ENCODE measurements around the gene PLEKHA8.

The PLEKHA8 gene

DNA sequence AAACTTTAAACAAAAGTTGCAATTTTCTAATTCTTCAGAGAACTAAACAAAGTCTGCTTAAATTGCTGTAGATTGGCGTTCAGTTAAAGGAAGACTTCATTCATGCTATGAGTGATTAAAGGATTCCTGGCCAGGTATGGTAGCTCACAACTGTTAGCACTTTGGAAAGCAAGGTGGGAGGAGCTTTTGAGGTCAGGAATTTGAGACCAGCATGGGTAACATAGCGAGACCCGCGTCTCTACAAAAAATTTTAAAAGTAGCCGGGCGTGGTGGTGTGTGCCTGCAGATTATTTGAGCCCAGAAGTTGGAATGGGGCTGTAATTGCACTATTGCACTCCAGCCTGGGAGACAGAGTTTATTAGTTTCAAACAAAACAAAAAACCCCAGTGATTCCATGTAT lies 25.1 kb upstream of the PLEKHA8 start:
- DNase-seq (ENCODE audit: low read depth, low spot score): no peak
- Histone ChIP-seq H3K4me1 (ENCODE audit: insufficient read depth, insufficient read length) (no peaks in the 10 kb centered on the region), H3K9ac (ENCODE audit: insufficient read length, low read depth) (no peak overlapping the region), H3K4me3 (ENCODE audit: insufficient read length, low read depth) (no peak overlapping the region), H3K27me3 (ENCODE audit: insufficient read depth, insufficient read length) (no peaks in the 10 kb centered on the region), H3K36me3 (ENCODE audit: insufficient read depth, insufficient read length, low read length) (no peaks in the 10 kb centered on the region), H3K9me3 (ENCODE audit: insufficient read depth, low read length) (no peaks in the 10 kb centered on the region)
- no peak for TF ChIP-seq ZNF274 (IDR thresholded peaks at IDR 0.05; ENCODE audit: low read depth, low read length)
- no peak for TF ChIP-seq YY1 (IDR thresholded peaks at IDR 0.05; ENCODE audit: insufficient read depth, insufficient read length)
- TF ChIP-seq SUZ12 (IDR thresholded peaks at IDR 0.05; ENCODE audit: extremely low read depth, insufficient read depth, insufficient read length): no peak

DNA sequence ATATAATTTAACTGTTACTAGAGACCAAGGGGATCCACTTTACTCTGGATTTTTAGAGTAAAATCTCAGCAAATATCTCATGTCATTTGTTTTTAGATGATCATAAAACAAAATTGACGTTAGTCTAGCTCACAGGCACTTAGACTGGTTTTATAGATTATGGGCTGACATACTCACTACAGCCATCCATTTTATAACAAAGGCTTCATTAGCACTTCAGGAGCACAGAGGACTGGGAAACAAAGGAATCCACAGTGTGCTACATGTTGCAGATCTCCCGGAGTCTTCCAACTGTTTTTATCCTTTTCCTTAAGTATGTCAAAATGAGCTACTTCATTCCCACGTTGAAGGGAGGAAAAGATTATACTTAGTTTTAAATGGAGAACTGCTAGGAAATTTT lies 22.7 kb upstream of the PLEKHA8 start:
- Histone ChIP-seq H3K36me3 (ENCODE audit: insufficient read depth, insufficient read length, low read length) (no peaks in the 10 kb centered on the region), H3K9ac (ENCODE audit: insufficient read length, low read depth) (no peak overlapping the region), H3K4me1 (ENCODE audit: insufficient read depth, insufficient read length) (no peaks in the 10 kb centered on the region), H3K9me3 (ENCODE audit: insufficient read depth, low read length) (no peaks in the 10 kb centered on the region), H3K4me3 (ENCODE audit: insufficient read length, low read depth) (no peak overlapping the region), H3K27me3 (ENCODE audit: insufficient read depth, insufficient read length) (no peaks in the 10 kb centered on the region)
- TF ChIP-seq ZNF274 (IDR thresholded peaks at IDR 0.05; ENCODE audit: low read depth, low read length): no peak
- TF ChIP-seq SUZ12 (IDR thresholded peaks at IDR 0.05; ENCODE audit: extremely low read depth, insufficient read depth, insufficient read length): no peak
- TF ChIP-seq YY1 (IDR thresholded peaks at IDR 0.05; ENCODE audit: insufficient read depth, insufficient read length): no peak
- DNase-seq (ENCODE audit: low read depth, low spot score): no peak

DNA sequence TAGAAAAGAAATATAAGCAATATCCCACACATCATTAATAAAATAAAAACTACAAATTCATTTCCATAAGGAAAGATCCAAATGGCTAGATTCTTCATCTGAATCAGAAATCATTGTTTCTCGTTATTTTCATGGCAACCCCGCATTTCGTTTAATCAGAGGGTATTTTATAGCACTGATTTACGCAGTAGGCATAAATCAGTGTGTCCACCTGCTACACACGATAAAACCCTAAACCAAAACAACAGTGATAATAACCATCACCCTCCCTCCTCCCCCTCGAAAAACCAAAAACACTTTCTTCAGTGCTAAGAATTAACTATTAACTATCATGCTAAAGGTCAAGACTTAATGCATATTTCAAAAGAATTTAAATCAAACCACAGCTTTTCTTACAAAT lies 18.2 kb upstream of the PLEKHA8 start:
- peaks cover 24% of the 10 kb centered on the region for H3K36me3 ChIP-seq (ENCODE audit: insufficient read depth, insufficient read length, low read length)
- no peak overlapping the region for H3K4me3 ChIP-seq (ENCODE audit: insufficient read length, low read depth)
- no peaks in the 10 kb centered on the region for H3K27me3 ChIP-seq (ENCODE audit: insufficient read depth, insufficient read length)
- H3K4me1 ChIP-seq (ENCODE audit: insufficient read depth, insufficient read length): no peaks in the 10 kb centered on the region
- no peak for TF ChIP-seq YY1 (IDR thresholded peaks at IDR 0.05; ENCODE audit: insufficient read depth, insufficient read length)
- TF ChIP-seq ZNF274 (IDR thresholded peaks at IDR 0.05; ENCODE audit: low read depth, low read length): no peak
- no peak for TF ChIP-seq SUZ12 (IDR thresholded peaks at IDR 0.05; ENCODE audit: extremely low read depth, insufficient read depth, insufficient read length)
- H3K9ac ChIP-seq (ENCODE audit: insufficient read length, low read depth): no peak overlapping the region
- no peak for DNase-seq (ENCODE audit: low read depth, low spot score)
- no peaks in the 10 kb centered on the region for H3K9me3 ChIP-seq (ENCODE audit: insufficient read depth, low read length)

DNA sequence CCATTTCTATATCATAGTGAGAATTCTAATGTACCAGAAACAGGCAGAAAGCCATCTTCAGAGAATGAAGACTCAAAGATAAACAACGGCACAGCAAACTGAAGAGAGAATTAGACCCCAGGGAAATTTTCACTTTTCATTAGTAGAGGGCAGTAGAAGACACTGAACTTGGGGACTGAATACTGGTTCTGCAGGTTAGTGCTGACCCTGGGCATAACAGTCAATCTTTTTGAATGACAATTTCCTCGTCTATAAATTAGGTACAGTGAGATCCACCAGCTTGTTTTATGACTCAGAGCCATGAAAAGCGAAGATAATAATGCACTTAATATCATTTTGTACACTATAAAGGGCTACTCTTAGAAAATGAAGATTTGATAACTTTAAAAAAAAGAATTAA lies 15.5 kb upstream of the PLEKHA8 start:
- Histone ChIP-seq H3K9ac (ENCODE audit: insufficient read length, low read depth) (no peak overlapping the region), H3K9me3 (ENCODE audit: insufficient read depth, low read length) (no peaks in the 10 kb centered on the region), H3K27me3 (ENCODE audit: insufficient read depth, insufficient read length) (no peaks in the 10 kb centered on the region), H3K4me1 (ENCODE audit: insufficient read depth, insufficient read length) (no peaks in the 10 kb centered on the region), H3K4me3 (ENCODE audit: insufficient read length, low read depth) (no peak overlapping the region), H3K36me3 (ENCODE audit: insufficient read depth, insufficient read length, low read length) (peaks cover 44% of the 10 kb centered on the region)
- TF ChIP-seq SUZ12 (IDR thresholded peaks at IDR 0.05; ENCODE audit: extremely low read depth, insufficient read depth, insufficient read length): no peak
- no peak for TF ChIP-seq ZNF274 (IDR thresholded peaks at IDR 0.05; ENCODE audit: low read depth, low read length)
- no peak for TF ChIP-seq YY1 (IDR thresholded peaks at IDR 0.05; ENCODE audit: insufficient read depth, insufficient read length)
- DNase-seq (ENCODE audit: low read depth, low spot score): no peak

DNA sequence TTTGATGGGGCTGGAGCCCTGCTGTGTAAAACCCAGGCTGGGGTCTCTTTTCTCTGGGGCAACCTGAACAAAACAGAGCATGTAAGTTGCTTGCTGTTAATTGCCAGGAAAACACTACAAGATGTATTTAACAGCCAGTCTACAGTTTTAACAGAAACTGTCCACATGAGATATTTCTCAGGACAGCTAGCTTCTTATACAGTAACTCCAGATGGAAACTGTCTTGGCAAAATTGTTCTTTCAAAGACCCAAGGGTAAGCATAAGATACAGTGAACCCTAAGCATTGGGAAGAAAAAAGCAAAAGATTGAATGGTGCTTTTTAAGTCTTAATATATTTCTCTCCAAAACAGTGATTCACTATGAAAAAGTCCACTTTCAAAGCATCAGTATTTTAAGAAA lies 9.8 kb upstream of the PLEKHA8 start:
- Histone ChIP-seq H3K27me3 (ENCODE audit: insufficient read depth, insufficient read length) (no peaks in the 10 kb centered on the region), H3K9me3 (ENCODE audit: insufficient read depth, low read length) (no peaks in the 10 kb centered on the region), H3K4me3 (ENCODE audit: insufficient read length, low read depth) (no peak overlapping the region), H3K4me1 (ENCODE audit: insufficient read depth, insufficient read length) (no peaks in the 10 kb centered on the region), H3K36me3 (ENCODE audit: insufficient read depth, insufficient read length, low read length) (peaks cover 70% of the 10 kb centered on the region), H3K9ac (ENCODE audit: insufficient read length, low read depth) (no peak overlapping the region)
- no peak for DNase-seq (ENCODE audit: low read depth, low spot score)
- no peak for TF ChIP-seq ZNF274 (IDR thresholded peaks at IDR 0.05; ENCODE audit: low read depth, low read length)

DNA sequence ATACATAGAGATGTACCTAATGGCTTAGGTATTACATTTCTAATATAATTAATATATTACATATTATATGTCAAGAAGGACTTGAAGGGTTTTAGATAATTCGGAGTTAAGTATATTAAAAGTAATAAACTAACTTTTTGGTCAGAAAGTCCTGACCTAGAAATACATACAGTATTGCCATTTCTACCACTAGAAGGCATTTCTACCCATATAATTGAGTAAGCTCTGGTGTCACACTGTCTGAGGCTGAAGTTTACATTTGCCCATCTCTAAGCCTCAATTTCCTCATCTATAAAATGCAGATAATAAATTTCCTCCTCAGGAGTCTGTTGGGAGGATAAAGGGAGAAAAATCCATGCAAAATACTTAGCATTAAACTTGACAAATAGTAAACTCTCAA lies 8.8 kb upstream of the PLEKHA8 start:
- H3K27me3 ChIP-seq (ENCODE audit: insufficient read depth, insufficient read length): no peaks in the 10 kb centered on the region
- no peaks in the 10 kb centered on the region for H3K9me3 ChIP-seq (ENCODE audit: insufficient read depth, low read length)
- peaks cover 70% of the 10 kb centered on the region for H3K36me3 ChIP-seq (ENCODE audit: insufficient read depth, insufficient read length, low read length)
- DNase-seq (ENCODE audit: low read depth, low spot score): no peak
- H3K4me3 ChIP-seq (ENCODE audit: insufficient read length, low read depth): no peak overlapping the region
- TF ChIP-seq YY1 (IDR thresholded peaks at IDR 0.05; ENCODE audit: insufficient read depth, insufficient read length) (no peak), ZNF274 (IDR thresholded peaks at IDR 0.05; ENCODE audit: low read depth, low read length) (no peak), SUZ12 (IDR thresholded peaks at IDR 0.05; ENCODE audit: extremely low read depth, insufficient read depth, insufficient read length) (no peak)
- no peak overlapping the region for H3K9ac ChIP-seq (ENCODE audit: insufficient read length, low read depth)
- no peaks in the 10 kb centered on the region for H3K4me1 ChIP-seq (ENCODE audit: insufficient read depth, insufficient read length)

DNA sequence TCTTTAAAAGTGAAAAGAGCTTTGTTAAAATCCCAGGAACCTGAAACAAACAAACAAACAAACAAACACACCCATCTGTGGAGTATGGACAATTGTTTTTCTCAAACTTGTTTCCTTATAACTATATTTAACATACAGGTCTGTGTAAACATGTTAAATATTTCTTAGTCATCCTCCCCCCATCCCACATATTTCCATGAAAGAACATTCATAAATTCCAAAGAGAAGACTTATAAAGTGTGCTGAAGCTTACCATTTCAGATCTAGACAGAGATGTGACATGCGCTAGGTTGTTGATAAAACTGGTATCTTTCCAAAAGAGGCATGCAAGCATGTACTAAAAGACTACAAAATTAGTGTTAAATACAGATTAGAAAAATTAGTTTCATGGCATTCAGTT lies 8.3 kb upstream of the PLEKHA8 start:
- no peaks in the 10 kb centered on the region for H3K27me3 ChIP-seq (ENCODE audit: insufficient read depth, insufficient read length)
- DNase-seq (ENCODE audit: low read depth, low spot score): no peak
- TF ChIP-seq SUZ12 (IDR thresholded peaks at IDR 0.05; ENCODE audit: extremely low read depth, insufficient read depth, insufficient read length) (no peak), YY1 (IDR thresholded peaks at IDR 0.05; ENCODE audit: insufficient read depth, insufficient read length) (no peak), ZNF274 (IDR thresholded peaks at IDR 0.05; ENCODE audit: low read depth, low read length) (no peak)
- H3K9ac ChIP-seq (ENCODE audit: insufficient read length, low read depth): no peak overlapping the region
- H3K9me3 ChIP-seq (ENCODE audit: insufficient read depth, low read length): no peaks in the 10 kb centered on the region
- H3K4me1 ChIP-seq (ENCODE audit: insufficient read depth, insufficient read length): no peaks in the 10 kb centered on the region
- peaks cover 64% of the 10 kb centered on the region for H3K36me3 ChIP-seq (ENCODE audit: insufficient read depth, insufficient read length, low read length)
- H3K4me3 ChIP-seq (ENCODE audit: insufficient read length, low read depth): no peak overlapping the region

DNA sequence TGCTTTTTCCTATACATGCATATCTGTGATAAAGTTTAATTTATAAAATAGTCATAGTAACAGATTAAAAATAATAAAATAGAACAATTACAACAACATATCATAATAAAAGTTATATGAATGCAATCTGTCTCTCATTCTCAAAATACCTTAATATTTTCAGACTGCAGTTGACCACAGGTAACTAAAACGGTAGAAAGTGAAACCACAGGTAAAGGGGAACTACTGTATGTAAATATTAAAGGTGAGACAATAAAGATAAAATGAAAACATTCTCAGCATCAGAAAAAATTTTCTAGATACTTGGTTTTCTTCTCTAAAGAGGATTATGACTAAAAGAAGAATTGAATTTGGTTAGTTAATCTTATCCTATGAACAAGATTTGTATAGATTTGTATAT lies 7.7 kb upstream of the PLEKHA8 start:
- no peaks in the 10 kb centered on the region for H3K4me1 ChIP-seq (ENCODE audit: insufficient read depth, insufficient read length)
- no peak for DNase-seq (ENCODE audit: low read depth, low spot score)
- H3K27me3 ChIP-seq (ENCODE audit: insufficient read depth, insufficient read length): no peaks in the 10 kb centered on the region
- H3K4me3 ChIP-seq (ENCODE audit: insufficient read length, low read depth): no peak overlapping the region
- no peak overlapping the region for H3K9ac ChIP-seq (ENCODE audit: insufficient read length, low read depth)
- H3K36me3 ChIP-seq (ENCODE audit: insufficient read depth, insufficient read length, low read length): peaks cover 63% of the 10 kb centered on the region
- no peaks in the 10 kb centered on the region for H3K9me3 ChIP-seq (ENCODE audit: insufficient read depth, low read length)
- TF ChIP-seq YY1 (IDR thresholded peaks at IDR 0.05; ENCODE audit: insufficient read depth, insufficient read length) (no peak), SUZ12 (IDR thresholded peaks at IDR 0.05; ENCODE audit: extremely low read depth, insufficient read depth, insufficient read length) (no peak), ZNF274 (IDR thresholded peaks at IDR 0.05; ENCODE audit: low read depth, low read length) (no peak)

Measured in NT2/D1 (cell line).